ENCODE results near the gene ELAVL3. TPM values are rescaled to one million over a fixed set of nuclear protein-coding genes. Genes with fewer than 3 reads are reported as not detected.
A peak's percentile ranks its signal among the peaks of the same experiment; 100 is the strongest.

ELAVL3 gene
- total RNA-seq, 1 donor from 2014 or later: not detected

GRCh38 chr19:11421371-11422098, 59.3 kb downstream of the ELAVL3 start:
- H3K36me3 Mint-ChIP-seq (ENCODE audit: low read depth): no peaks in the 10 kb centered on the region
- CTCF ChIA-PET: interaction anchor here (1.1 to 2.3 kb wide), 6 partner anchors 9 to 76 kb away, joined by 3 to 10 read pairs (median 5); partner anchors contain the start of genes CCDC159, ODAD3, PRKCSH and TMEM205
- no peak for TF ChIP-seq CTCF (IDR thresholded peaks at IDR 0.05)
- peak; percentile 60 for ATAC-seq (ENCODE audit: low read depth)
- intact Hi-C loops (cut with micrococcal nuclease): loop anchor here (1.0 to 2.0 kb wide), 4 partner anchors 14 to 75 kb away; partner anchors contain the start of genes CCDC159, ODAD3, PRKCSH and TMEM205
- no peaks in the 10 kb centered on the region for H3K9me3 Mint-ChIP-seq
- peaks cover 54% of the 10 kb centered on the region for H3K4me1 Mint-ChIP-seq
- peaks cover 18% of the 10 kb centered on the region for H3K27me3 Mint-ChIP-seq
- peak overlapping the region; percentile 53 for H3K27ac Mint-ChIP-seq
- H3K4me3 Mint-ChIP-seq: peak overlapping the region; percentile 81
- POLR2A ChIA-PET: interaction anchor here (0.6 to 7.1 kb wide), 14 partner anchors 10 to 480 kb away, joined by 3 to 60 read pairs (median 3); partner anchors contain the start of genes CCDC159, ECSIT, ELAVL3 and EPOR
- DNase-seq: peak; percentile 68

- intact Hi-C loops (cut with micrococcal nuclease): loop anchor here (2.0 kb wide), 1 partner anchor 74 kb away; the partner anchor contains the start of genes CCDC159 and TMEM205
- ChIA-PET POLR2A (interaction anchor here (0.9 to 7.1 kb wide), 9 partner anchors 14 to 479 kb away, joined by 3 to 60 read pairs (median 4); partner anchors contain the start of genes CCDC159, ELAVL3, EPOR and ODAD3), CTCF (interaction anchor here (1.0 to 2.3 kb wide), 3 partner anchors 13 to 40 kb away, joined by 3 to 10 read pairs (median 9); partner anchors contain the start of genes ODAD3 and PRKCSH)
- DNase-seq: peak; percentile 28
- Mint-ChIP-seq H3K36me3 (ENCODE audit: low read depth) (no peaks in the 10 kb centered on the region), H3K27ac (no peak overlapping the region), H3K9me3 (no peaks in the 10 kb centered on the region), H3K4me3 (peak overlapping the region; percentile 81), H3K4me1 (peaks cover 54% of the 10 kb centered on the region), H3K27me3 (peaks cover 18% of the 10 kb centered on the region)
- no peak for ATAC-seq (ENCODE audit: low read depth)
- TF ChIP-seq CTCF (IDR thresholded peaks at IDR 0.05): no peak
These were observed 60.1 kb downstream of the ELAVL3 start for GRCh38 chr19:11420429-11421370.

GRCh38 chr19:11418549-11419506, 62.0 kb downstream of the ELAVL3 start, which contains the start of gene RGL3:
RGL3 (minus strand) TSS chr19:11419314; CDS start chr19:11419278, 36 bp downstream.
- Mint-ChIP-seq H3K4me3 (peak within 1 kb of the TSS; percentile 72), H3K4me1 (peaks cover 50% of the 10 kb centered on the region)
- POLR2A ChIA-PET: interaction anchor here (0.5 to 7.1 kb wide), 8 partner anchors 8 to 1629 kb away, joined by 3 to 60 read pairs (median 4); partner anchors contain the start of genes EPOR, ODAD3, PRKCSH and SWSAP1

More at GRCh38 chr19:11418549-11419506, 62.0 kb downstream of the ELAVL3 start, which contains the start of gene RGL3:
- Mint-ChIP-seq H3K9me3 (no peaks in the 10 kb centered on the region), H3K27me3 (peaks cover 18% of the 10 kb centered on the region), H3K36me3 (ENCODE audit: low read depth) (no peaks in the 10 kb centered on the region), H3K27ac (no peak within 1 kb of the TSS)
- no peak for ATAC-seq (ENCODE audit: low read depth)
- TF ChIP-seq CTCF (IDR thresholded peaks at IDR 0.05): no peak
- CTCF ChIA-PET: no interaction called here
- DNase-seq: peak; percentile 37
- intact Hi-C loops (cut with micrococcal nuclease): no loop called here

All from activated B cell treated with CpG ODN at 0.5 μM for 24 hours (primary cell).